Astrocyte of the spinal cord (primary cell): ENCODE results near the gene BPIFB3.
"Not testable (repeated sequence)": the region's sequence is repeated elsewhere in the genome, so short reads cannot be mapped to it uniquely, and the experiment has no call there.

Source experiments
- DNase-seq: peaks from one replicate; pipeline ENCODE4 v3.0.0; 2011; ENCODE audit warnings: low read depth, low spot score
- H3K4me3 ChIP-seq: 2 replicates; pipeline ENCODE4 v1.5.1; 2011; ENCODE audit warnings: low read depth, mild to moderate bottlenecking, low read length, moderate library complexity
- CTCF ChIP-seq: IDR thresholded peaks from 2 replicates; pipeline ENCODE4 v1.5.1; 2012; ENCODE audit warnings: low read depth, mild to moderate bottlenecking, low read length, inconsistent platforms
- in situ Hi-C: cut with HindIII; loops from 2 replicates; pipeline ENCODE4 v1.10.0; 2017; ENCODE audit warnings: low sequenced_read_pairs

BPIFB3 gene

GRCh38 chr20:33042983-33043730 lies 10.5 kb upstream of the BPIFB3 start:
- DNase-seq: no peak

GRCh38 chr20:33043731-33044181 lies 9.9 kb upstream of the BPIFB3 start:
- no peak for DNase-seq
- no peak overlapping the region for H3K4me3 ChIP-seq
- in situ Hi-C loops: no loop called here
- no peak for TF ChIP-seq CTCF

More at GRCh38 chr20:33042983-33043730, 10.5 kb upstream of the BPIFB3 start:
- no peak overlapping the region for H3K4me3 ChIP-seq
- TF ChIP-seq CTCF: no peak
- in situ Hi-C loops: no loop called here

- H3K4me3 ChIP-seq, DNase-seq, in situ Hi-C loops: not testable (repeated sequence)
Measured at GRCh38 chr20:33045129-33045721, 8.5 kb upstream of the BPIFB3 start.

GRCh38 chr20:33046412-33046811 lies 7.3 kb upstream of the BPIFB3 start:
- no peak for TF ChIP-seq CTCF

GRCh38 chr20:33051333-33051732 lies 2.4 kb upstream of the BPIFB3 start:
- no peak for DNase-seq
- H3K4me3 ChIP-seq: no peak overlapping the region
- in situ Hi-C loops: no loop called here
- no peak for TF ChIP-seq CTCF

More at GRCh38 chr20:33046412-33046811, 7.3 kb upstream of the BPIFB3 start:
- in situ Hi-C loops: no loop called here
- H3K4me3 ChIP-seq: no peak overlapping the region
- DNase-seq: no peak

GRCh38 chr20:33054381-33054780 lies 678 bp downstream of the BPIFB3 start:
- in situ Hi-C loops: no loop called here
- DNase-seq: no peak
- no peak overlapping the region for H3K4me3 ChIP-seq
- TF ChIP-seq CTCF: no peak

- in situ Hi-C loops: no loop called here
Measured at GRCh38 chr20:33054791-33055190, 1.1 kb downstream of the BPIFB3 start.

More at GRCh38 chr20:33054791-33055190, 1.1 kb downstream of the BPIFB3 start:
- no peak for DNase-seq
- H3K4me3 ChIP-seq: no peak overlapping the region
- no peak for TF ChIP-seq CTCF
